K562 (cell line): ENCODE measurements around the gene MUCL3. TPM values are rescaled to one million over a fixed set of nuclear protein-coding genes. Genes with fewer than 3 reads are reported as not detected.

Source experiments
- ATAC-seq: fragments of 200-7000 bp; cut with Tn5 transposase; 3 replicates; pipeline ENCODE4 v1.9.1; 2020; ENCODE audit warnings: moderate library complexity
- BruUV-seq: library from RNA; stranded (reverse); fragments of 400-500 nt; replicated peaks from 2 replicates; lab custom pipeline; 2021; lab: Mats Ljungman, UMichigan
- CTCF ChIA-PET: fragments of 300-600 bp; formaldehyde crosslinking; extraction: SDS; loops from one replicate; lab custom pipeline; 2021; ENCODE audit warnings: low intra/inter-chr PET ratio; lab: Yijun Ruan, JAX
- POLR2A ChIA-PET: fragments of 300-600, 350-650 bp; sonication (Branson Sonifier 250); formaldehyde crosslinking; extraction: SDS; loops from one replicate; lab custom pipeline; 2021; ENCODE audit warnings: antibody characterized with exemption, inconsistent platforms; lab: Yijun Ruan, JAX
- DNase-seq, 4 experiments: peaks; one replicate each; pipeline versions ENCODE4 v3.0.0 to v3.0.0-alpha.2; 2011 to 2018; ENCODE audit warnings: low spot score in 3 of 4, mixed read lengths in 3 of 4; ENCODE audit errors: extremely low read depth in 1 of 4
- FAIRE-seq: peaks from 2 replicates; lab custom pipeline; 2011; peaks lifted over from hg19 to GRCh38; lab: Jason Lieb, UNC
- H2AFZ ChIP-seq: 2 replicates; pipeline ENCODE4 v1.6.0; 2011; ENCODE audit warnings: low read depth, low read length, control low read depth, inconsistent platforms
- H3K27ac ChIP-seq: fragments of 200-600 bp; 3 replicates; pipeline ENCODE4 v1.8.0; 2011; ENCODE audit warnings: low read depth, mild to moderate bottlenecking, control low read depth, inconsistent platforms, low read length, moderate library complexity, mixed read lengths; ENCODE audit errors: extremely low read depth
- H3K27me3 ChIP-seq, 2 experiments: fragments of 300-600 bp in 1 of 2; 2 replicates in 1 of 2; 3 replicates in 1 of 2; pipeline versions ENCODE4 v1.6.0 to v1.8.0; 2011; ENCODE audit warnings: inconsistent platforms in 2 of 2, low read length in 2 of 2, mild to moderate bottlenecking in 1 of 2, mixed read lengths in 1 of 2, moderate library complexity in 1 of 2; ENCODE audit not compliant: control insufficient read depth in 2 of 2, insufficient read depth in 2 of 2
- H3K36me3 ChIP-seq: fragments of 300-600 bp; 3 replicates; pipeline ENCODE4 v1.8.0; 2011; ENCODE audit warnings: mild to moderate bottlenecking, low read length, inconsistent platforms; ENCODE audit not compliant: control insufficient read depth, insufficient read depth
- H3K4me1 ChIP-seq, 2 experiments: fragments of 200-600 bp in 1 of 2; replicated peaks in 1 of 2; 2 replicates in 1 of 2; 3 replicates in 1 of 2; pipeline versions ENCODE4 v1.5.1 to v1.8.0; 2011; ENCODE audit warnings: inconsistent platforms in 2 of 2, low read length in 2 of 2, mild to moderate bottlenecking in 1 of 2, mixed read lengths in 1 of 2, moderate library complexity in 1 of 2; ENCODE audit not compliant: control insufficient read depth in 2 of 2, insufficient read depth in 2 of 2
- H3K4me2 ChIP-seq: 2 replicates; pipeline ENCODE4 v1.6.1; 2011; ENCODE audit warnings: low read length, control low read depth, inconsistent platforms, mixed read lengths; ENCODE audit not compliant: insufficient read depth
- H3K4me3 ChIP-seq: fragments of 200-600 bp; sonication (generic), shearing (Covaris generic); 2 replicates; pipeline ENCODE4 v1.5.1; 2016; ENCODE audit warnings: control low read depth, inconsistent platforms
- H3K79me2 ChIP-seq: fragments of 200-600 bp; 3 replicates; pipeline ENCODE4 v1.8.0; 2011; ENCODE audit warnings: low read length, inconsistent platforms; ENCODE audit not compliant: control insufficient read depth, insufficient read depth
- H3K9ac ChIP-seq, 2 experiments: 2 replicates each; pipeline versions ENCODE4 v1.6.0 to v1.6.1; 2011; ENCODE audit warnings: low read depth in 2 of 2, low read length in 2 of 2, control low read depth in 1 of 2, inconsistent platforms in 1 of 2, mild to moderate bottlenecking in 1 of 2, mixed read lengths in 1 of 2; ENCODE audit not compliant: insufficient read depth in 1 of 2
- H3K9me1 ChIP-seq: one replicate; pipeline ENCODE4 v1.6.0; 2011; ENCODE audit warnings: inconsistent platforms, mild to moderate bottlenecking, low read length, moderate library complexity; ENCODE audit not compliant: control insufficient read depth, insufficient read depth
- H3K9me3 ChIP-seq: replicated peaks from 2 replicates; pipeline ENCODE4 v1.5.1; 2011; ENCODE audit warnings: low read depth, low read length, inconsistent platforms; ENCODE audit not compliant: control insufficient read depth, insufficient read depth
- H4K20me1 ChIP-seq: replicated peaks from 2 replicates; pipeline ENCODE4 v1.6.1; 2011; ENCODE audit warnings: low read length, inconsistent platforms, mixed read lengths; ENCODE audit not compliant: control insufficient read depth, insufficient read depth
- ATF6 ChIP-seq: sonication (generic); formaldehyde crosslinking; IDR thresholded peaks from 2 replicates; pipeline ENCODE4 v1.4.0; 2020; ENCODE audit warnings: mild to moderate bottlenecking, missing genetic modification reagents
- EZH2 ChIP-seq: IDR thresholded peaks from 2 replicates; pipeline ENCODE4 v1.6.1; 2012; ENCODE audit warnings: low read depth, mild to moderate bottlenecking, inconsistent platforms, low read length, borderline replicate concordance
- RBBP5 ChIP-seq: fragments of 200-600 bp; sonication (generic); IDR thresholded peaks from 2 replicates; pipeline ENCODE4 v1.6.1; 2012; ENCODE audit warnings: borderline replicate concordance, mild to moderate bottlenecking, low read length, control low read depth, inconsistent platforms; ENCODE audit not compliant: insufficient read depth, poor library complexity, severe bottlenecking
- ZNF354B ChIP-seq: fragments of 250-450 bp; sonication (Bioruptor Pico); IDR thresholded peaks from 2 replicates; pipeline ENCODE4 v1.4.0; 2020
- WGBS: fragments of 100-300 bp; shearing (Covaris generic); methylation state at CpG from one replicate; pipeline ENCODE4 v1.1.6; 2016; ENCODE audit warnings: low coverage, mixed read lengths; ENCODE audit not compliant: insufficient coverage; ENCODE audit errors: missing lambda C conversion rate; 5-methylcytosine and 5-hydroxymethylcytosine counted together
- in situ Hi-C: fragments of 300-500 bp; cut with MboI; formaldehyde crosslinking; loops from 4 replicates; pipeline ENCODE4 v1.15.0; 2018; ENCODE audit warnings: inconsistent platforms, mixed read lengths
- intact Hi-C: fragments of 100-400 bp; cut with micrococcal nuclease; formaldehyde crosslinking; loops from 2 replicates; pipeline ENCODE4 v1.14.2; 2022
- polyA plus RNA-seq, 8 experiments: library from polyadenylated mRNA; depleted of rRNA in 4 of 8; stranded (reverse) in 5 of 8; unstranded in 3 of 8; fragments of >200 nt; fragmentation: Nextera tagmentation in 2 of 8; fragmentation: Illumina TruSeq in 1 of 8; extraction: Ambion mirVana in 2 of 8; extraction: Trizol in 1 of 8; gene quantifications; 2 replicates each; pipeline versions ENCODE4 v1.2.1 to v1.2.3, GENCODE V29; 2011 to 2014; ENCODE audit warnings: inconsistent platforms in 1 of 8, missing spikeins in 1 of 8
- total RNA-seq, 7 experiments: library from RNA; depleted of rRNA in 6 of 7; stranded (reverse); fragments of >200 nt in 6 of 7; fragmentation: Illumina TruSeq in 2 of 7; extraction: Trizol in 2 of 7; gene quantifications; 2 replicates each; pipeline versions ENCODE4 v1.2.1 to v1.2.3, GENCODE V29; 2011 to 2021; ENCODE audit warnings: low replicate concordance in 1 of 7
- TF ChIP-seq, protein P1 (sequence below): sonication (generic); formaldehyde crosslinking; IDR thresholded peaks from 2 replicates; pipeline ENCODE4 v1.8.0; 2022; ENCODE audit warnings: missing genetic modification reagents, mild to moderate bottlenecking, borderline replicate concordance
- TF ChIP-seq, protein P2 (sequence below), 2 experiments: fragments of 450-650 bp; IDR thresholded peaks; 2 replicates each; pipeline ENCODE4 v1.6.1; 2016

Gene MUCL3
- total and polyA plus RNA-seq, 9 of the 15 experiments (the other 6 are each of a cell fraction or from before 2014, with no cell fraction given): 0.07 TPM; not detected in 8

DNA sequence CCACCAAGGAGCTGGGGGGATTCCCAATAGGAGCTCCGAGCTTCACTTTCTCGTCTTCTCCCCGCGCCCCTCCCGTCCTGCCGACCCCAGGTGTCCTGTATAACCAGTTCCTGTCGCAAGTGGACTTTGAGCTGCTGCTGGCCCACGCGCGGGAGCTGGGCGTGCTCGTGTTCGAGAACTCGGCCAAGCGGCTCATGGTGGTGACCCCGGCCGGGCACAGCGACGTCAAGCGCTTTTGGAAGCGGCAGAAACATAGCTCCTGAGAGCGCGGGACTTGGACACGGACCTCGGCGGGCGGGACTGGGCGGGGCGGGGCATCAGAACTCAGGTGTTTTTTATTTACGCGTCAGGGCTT lies 27.1 kb upstream of the MUCL3 start:
- FAIRE-seq (no peak), DNase-seq (no peak), ATAC-seq (no peak)
- intact Hi-C loops: loop anchor here (1.0 to 2.0 kb wide), 3 partner anchors 37 to 129 kb away; no protein-coding TSS in a partner anchor
- H2AFZ ChIP-seq: peak overlapping the region; percentile 30; the same call in 1 of the 2 replicates
- H3K27ac ChIP-seq: no peak overlapping the region
- no peaks in the 10 kb centered on the region for H3K9me3 ChIP-seq
- CTCF ChIA-PET: interaction anchor here (0.7 to 3.7 kb wide), 8 partner anchors 85 to 433 kb away, joined by 3 to 34 read pairs (median 5); no protein-coding TSS in a partner anchor
- in situ Hi-C loops: loop anchor here (10.0 kb wide), 1 partner anchor 461 kb away; no protein-coding TSS in a partner anchor
- no peaks in the 10 kb centered on the region for H3K9me1 ChIP-seq
- H3K4me3 ChIP-seq: no peak overlapping the region
- H3K79me2 ChIP-seq: peaks cover 15% of the 10 kb centered on the region
- H3K36me3 ChIP-seq: peaks cover 78% of the 10 kb centered on the region
- no peaks in the 10 kb centered on the region for H3K27me3 ChIP-seq
- peak overlapping the region in 1 of 2 experiments; percentile 22; a peak in 1 of 4 replicates for H3K9ac ChIP-seq
- no TSS peak for BruUV-seq
- H3K4me2 ChIP-seq: no peak overlapping the region
- POLR2A ChIA-PET: interaction anchor here (0.6 to 3.5 kb wide), 16 partner anchors 9 to 616 kb away, joined by 3 to 11 read pairs (median 3); no protein-coding TSS in a partner anchor
- H3K4me1 ChIP-seq: peaks cover 21 to 32% of the 10 kb centered on the region in 2 experiments
- H4K20me1 ChIP-seq: no peaks in the 10 kb centered on the region
- 74% methylated on average over 22 of the region's 31 CpGs for WGBS
- TF ChIP-seq RBBP5 (no peak), ZNF354B (CRISPR knock-in tag) (no peak), EZH2 (no peak), ATF6 (CRISPR knock-in tag) (no peak)
- TF ChIP-seq, protein P1, sequence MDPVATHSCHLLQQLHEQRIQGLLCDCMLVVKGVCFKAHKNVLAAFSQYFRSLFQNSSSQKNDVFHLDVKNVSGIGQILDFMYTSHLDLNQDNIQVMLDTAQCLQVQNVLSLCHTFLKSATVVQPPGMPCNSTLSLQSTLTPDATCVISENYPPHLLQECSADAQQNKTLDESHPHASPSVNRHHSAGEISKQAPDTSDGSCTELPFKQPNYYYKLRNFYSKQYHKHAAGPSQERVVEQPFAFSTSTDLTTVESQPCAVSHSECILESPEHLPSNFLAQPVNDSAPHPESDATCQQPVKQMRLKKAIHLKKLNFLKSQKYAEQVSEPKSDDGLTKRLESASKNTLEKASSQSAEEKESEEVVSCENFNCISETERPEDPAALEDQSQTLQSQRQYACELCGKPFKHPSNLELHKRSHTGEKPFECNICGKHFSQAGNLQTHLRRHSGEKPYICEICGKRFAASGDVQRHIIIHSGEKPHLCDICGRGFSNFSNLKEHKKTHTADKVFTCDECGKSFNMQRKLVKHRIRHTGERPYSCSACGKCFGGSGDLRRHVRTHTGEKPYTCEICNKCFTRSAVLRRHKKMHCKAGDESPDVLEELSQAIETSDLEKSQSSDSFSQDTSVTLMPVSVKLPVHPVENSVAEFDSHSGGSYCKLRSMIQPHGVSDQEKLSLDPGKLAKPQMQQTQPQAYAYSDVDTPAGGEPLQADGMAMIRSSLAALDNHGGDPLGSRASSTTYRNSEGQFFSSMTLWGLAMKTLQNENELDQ (CRISPR knock-in tag): no peak
- TF ChIP-seq, protein P2, sequence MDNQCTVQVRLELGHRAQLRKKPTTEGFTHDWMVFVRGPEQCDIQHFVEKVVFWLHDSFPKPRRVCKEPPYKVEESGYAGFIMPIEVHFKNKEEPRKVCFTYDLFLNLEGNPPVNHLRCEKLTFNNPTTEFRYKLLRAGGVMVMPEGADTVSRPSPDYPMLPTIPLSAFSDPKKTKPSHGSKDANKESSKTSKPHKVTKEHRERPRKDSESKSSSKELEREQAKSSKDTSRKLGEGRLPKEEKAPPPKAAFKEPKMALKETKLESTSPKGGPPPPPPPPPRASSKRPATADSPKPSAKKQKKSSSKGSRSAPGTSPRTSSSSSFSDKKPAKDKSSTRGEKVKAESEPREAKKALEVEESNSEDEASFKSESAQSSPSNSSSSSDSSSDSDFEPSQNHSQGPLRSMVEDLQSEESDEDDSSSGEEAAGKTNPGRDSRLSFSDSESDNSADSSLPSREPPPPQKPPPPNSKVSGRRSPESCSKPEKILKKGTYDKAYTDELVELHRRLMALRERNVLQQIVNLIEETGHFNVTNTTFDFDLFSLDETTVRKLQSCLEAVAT (IDR thresholded peaks at IDR 0.05): peak in 1 of 2 experiments; percentile 97; a peak in 2 of 4 replicates
